GM12891 (cell line): ENCODE measurements around the gene MATN1.
A peak's percentile ranks its signal among the peaks of the same experiment; 100 is the strongest.

Experiments
- PAX5 ChIP-seq: IDR thresholded peaks from 2 replicates; pipeline ENCODE4 v1.6.1; 2011; ENCODE audit warnings: low read length, moderate library complexity, mild to moderate bottlenecking; ENCODE audit not compliant: insufficient read depth, severe bottlenecking
- POLR2A ChIP-seq: IDR thresholded peaks from 2 replicates; pipeline ENCODE4 v1.6.1; 2011; ENCODE audit warnings: low read depth, low read length, control low read depth
- POLR2AphosphoS5 ChIP-seq: IDR thresholded peaks from 2 replicates; pipeline ENCODE4 v1.6.1; 2011; ENCODE audit warnings: low read depth, low read length, control low read depth
- SPI1 ChIP-seq: IDR thresholded peaks from 2 replicates; pipeline ENCODE4 v1.6.1; 2011; ENCODE audit warnings: low read depth, low read length, control low read depth
- TAF1 ChIP-seq: IDR thresholded peaks from 2 replicates; pipeline ENCODE4 v1.6.1; 2011; ENCODE audit warnings: low read depth, low read length, control low read depth

DNA sequence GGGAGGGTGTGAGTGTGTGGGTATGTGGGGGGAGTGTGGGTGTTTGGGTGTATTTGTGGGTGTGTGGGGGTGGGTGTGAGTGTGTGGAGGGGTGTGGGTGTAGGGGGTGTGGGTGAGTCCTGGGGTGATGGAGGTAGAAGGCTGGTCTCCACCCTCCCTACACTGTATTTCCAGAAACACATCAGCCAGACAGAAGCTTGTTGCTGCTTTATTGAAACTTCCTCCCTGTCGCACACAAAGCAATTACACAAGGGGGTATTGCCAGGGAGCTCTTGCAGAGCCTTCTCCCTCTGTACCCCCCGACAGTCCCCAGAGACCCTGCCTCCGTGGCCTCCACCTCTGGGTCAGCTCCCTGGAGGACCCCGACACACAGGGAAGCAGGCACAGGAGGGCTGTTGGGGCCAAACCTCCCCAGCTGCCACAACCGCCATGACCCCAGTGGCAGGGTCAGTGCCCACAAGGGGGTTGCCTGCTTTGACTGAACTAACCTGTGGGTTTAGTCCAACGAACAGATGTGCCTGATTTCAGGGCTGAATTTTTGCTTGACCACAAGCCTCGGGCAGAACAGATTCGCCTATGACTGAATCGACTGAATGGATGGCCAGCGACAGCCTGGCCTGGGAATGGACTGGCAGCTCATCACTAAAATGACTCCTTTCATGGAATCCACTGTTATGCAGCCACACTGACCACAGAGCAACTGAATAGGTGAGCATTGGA lies 9.1 kb upstream of the MATN1 start:
- peak; percentile 52; the same call in 1 of the 2 replicates for TF ChIP-seq POLR2A
- peak; percentile 32 for TF ChIP-seq POLR2AphosphoS5
- no peak for TF ChIP-seq TAF1
- TF ChIP-seq PAX5, result no peak
- 0 out of 2 replicates have a peak, but pooled peaks have one; percentile 28 for TF ChIP-seq SPI1
